T-helper 1 cell (primary cell): Measurements from ENCODE around the gene CHCHD3.
"Not testable (repeated sequence)": the region's sequence is repeated elsewhere in the genome, so short reads cannot be mapped to it uniquely, and the experiment has no call there.

ENCODE experiments used
- DNase-seq, 5 donors: peaks; one replicate each; pipeline ENCODE4 v3.0.0-alpha.2; 2012 to 2020

CHCHD3 gene

GRCh38 chr7:132943645-132944044, 138.2 kb downstream of the CHCHD3 start:
- DNase-seq = no peak

DNA sequence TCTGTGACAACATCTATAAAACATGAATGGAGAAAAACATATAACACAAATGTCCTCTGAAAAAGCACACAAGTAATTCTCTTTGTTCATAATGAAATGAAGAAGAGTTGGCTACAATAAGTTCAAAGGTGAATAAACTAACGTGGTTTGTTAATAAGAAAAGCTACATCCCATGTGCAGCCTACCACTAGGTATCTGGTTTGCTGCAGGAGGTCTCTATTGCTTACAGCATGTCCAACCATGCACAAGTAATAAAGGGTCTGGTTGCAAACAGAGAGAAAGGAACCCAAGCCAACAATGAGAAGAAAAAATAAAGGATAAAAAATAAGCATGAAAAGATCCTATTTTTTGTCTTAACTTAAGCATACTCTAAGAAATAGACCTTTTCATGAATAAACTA, 139.2 kb downstream of the CHCHD3 start:
- no peak for DNase-seq

DNA sequence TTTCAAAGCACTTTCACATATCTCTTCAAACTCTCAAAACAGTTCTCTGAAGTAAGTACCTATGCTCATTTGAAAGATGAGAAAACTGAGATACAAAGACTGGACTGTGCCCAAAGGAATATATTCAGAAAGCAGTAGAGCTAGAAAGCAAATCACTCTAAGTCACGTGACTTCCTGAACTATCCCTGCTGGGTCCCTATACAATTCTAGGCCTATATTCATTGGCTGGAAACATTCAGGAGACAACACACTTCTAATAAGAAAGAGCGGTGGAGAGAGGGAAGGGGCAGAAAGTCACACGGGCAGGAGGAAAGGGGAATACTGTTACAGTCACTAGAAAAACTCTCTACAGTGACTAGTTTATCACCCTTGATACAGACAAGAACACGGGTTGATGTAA, 140.0 kb downstream of the CHCHD3 start:
- no peak for DNase-seq

DNA sequence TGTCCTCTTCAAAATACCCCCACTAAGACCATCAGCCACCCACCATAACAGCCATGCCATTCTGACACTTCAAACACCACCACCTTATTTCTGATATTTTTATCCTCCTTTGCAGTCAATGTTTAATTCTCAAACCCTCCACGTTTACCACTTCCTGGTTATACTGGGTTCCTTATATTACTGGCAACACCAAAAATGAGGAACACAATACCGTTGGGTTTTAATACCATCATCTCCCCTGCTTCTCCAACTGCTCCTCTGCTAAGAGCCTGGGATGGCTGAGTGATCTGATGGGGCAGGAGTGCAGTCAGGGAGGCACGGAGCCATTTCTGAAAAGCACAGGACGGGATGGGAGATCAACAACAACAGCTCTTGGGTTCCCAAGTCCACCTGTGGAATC, 140.5 kb downstream of the CHCHD3 start:
- DNase-seq = no peak

DNA sequence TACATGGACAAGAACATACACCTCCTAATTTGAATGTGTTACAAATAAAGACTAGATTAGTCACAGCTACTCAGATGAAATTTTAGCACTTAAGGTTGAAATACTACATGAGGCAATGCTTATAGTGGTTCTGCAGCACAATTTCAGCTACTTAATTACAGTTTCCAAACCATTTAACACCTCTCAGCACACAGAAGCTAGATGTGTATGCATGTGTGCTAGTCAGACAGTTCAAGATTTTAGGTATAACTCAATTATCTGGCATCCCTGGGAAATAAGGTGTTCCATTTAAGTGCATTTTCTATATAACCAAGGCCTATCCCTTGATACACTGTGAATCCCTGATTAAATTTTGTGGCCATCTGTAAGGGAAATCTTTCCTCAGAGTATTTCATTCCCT, 141.8 kb downstream of the CHCHD3 start:
- no peak for DNase-seq

DNA sequence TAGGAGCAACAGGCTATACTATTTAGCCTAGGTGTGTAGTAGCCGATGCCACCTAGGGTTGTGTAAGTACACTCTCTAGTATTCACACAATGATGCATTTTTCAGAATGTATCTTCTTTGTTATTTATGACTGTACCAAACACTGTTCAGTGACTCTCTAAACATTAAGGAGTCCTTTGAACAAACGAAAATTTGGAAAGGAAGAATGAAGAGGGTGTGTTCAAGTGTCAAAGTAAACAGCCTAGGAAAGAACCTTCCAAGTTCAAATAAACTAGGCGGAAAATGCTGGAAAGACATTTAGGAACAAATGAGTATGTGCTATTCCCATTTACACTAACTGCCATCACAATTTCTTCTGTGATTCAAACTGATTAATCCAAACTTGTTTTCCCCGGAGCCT, 142.4 kb downstream of the CHCHD3 start:
- no peak for DNase-seq

- DNase-seq = no peak
Observed at GRCh38 chr7:132937286-132937685, 144.6 kb downstream of the CHCHD3 start.

DNA sequence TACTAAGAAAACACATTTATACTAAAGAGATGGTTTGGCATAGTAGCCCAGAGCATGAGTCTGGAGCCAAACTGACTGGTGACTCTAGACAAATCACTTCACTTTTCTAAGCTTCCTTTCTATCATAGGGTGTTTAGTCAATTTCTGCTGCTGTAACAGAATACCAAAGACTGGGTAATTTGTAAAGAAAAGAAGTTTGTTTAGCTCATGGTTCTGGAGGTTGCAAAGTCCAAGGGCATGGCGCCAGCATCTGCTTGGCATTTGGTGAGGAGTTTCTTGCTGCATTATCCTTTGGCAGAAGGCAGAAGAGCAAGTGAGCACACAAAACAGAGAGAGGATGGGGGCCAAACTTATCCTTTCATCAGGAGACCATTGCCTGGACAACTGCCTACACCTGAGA, 146.3 kb downstream of the CHCHD3 start:
- DNase-seq = no peak

- no peak for DNase-seq
Observed at GRCh38 chr7:132934017-132934416, 147.9 kb downstream of the CHCHD3 start.

DNA sequence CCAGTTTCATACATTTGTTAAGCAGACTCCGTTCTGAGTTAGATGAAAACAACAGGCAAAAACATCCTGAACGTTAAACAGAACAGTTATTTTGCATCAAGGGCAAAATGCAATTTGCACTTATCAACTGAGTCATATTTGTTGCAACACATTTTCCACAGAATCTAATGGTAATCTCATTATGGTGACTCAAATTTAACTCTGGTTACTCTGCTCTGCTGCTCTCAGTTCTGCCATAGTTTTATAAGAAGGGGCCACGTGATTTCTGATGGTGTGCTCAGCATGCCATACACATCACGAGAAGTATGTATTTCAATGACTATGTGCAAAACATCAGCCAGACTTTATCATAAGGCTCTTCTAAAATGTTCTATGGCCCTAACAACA, 148.8 kb downstream of the CHCHD3 start:
- peak in 1 of 5 donors; percentile 29 for DNase-seq

- DNase-seq = no peak
Observed at GRCh38 chr7:132932296-132933071, 149.4 kb downstream of the CHCHD3 start.

DNA sequence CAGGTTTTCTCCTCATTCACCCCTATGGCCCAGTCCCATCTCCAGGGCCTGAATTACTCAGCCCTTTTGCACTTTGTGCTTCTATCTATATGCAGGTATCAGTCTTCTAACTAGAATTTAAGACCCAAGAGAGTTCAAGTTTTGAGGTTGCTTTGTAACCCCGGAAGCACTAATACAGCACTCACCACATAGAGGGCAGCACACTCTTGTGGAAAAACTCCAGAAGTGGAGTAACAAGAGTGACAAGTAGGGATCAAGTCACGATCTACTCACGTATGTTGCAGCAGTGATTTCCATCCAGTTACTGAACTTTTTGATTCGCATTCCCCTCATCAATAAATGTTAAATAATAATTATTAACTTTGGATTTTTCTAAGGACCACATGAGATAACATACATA, 151.0 kb downstream of the CHCHD3 start:
- no peak for DNase-seq

GRCh38 chr7:132929944-132930343, 151.9 kb downstream of the CHCHD3 start:
- not testable (repeated sequence) for DNase-seq

DNA sequence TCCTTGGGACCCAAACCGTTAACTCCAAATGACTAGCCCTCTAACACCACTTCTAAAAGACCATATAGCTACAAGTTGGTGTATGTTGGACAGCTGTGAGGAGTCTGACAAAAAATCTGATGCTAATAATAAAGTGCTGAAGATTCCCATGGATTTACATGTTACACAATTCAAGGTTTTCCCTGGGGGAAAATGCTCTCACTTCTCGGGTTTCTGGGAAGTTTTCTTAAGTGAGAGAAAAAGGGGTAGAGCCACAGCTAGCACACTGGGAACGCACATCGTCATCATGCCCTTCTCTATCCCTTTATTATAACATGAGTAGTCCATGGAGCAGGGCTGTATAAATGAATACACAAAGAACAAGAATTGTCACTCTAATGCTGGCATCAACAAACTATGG, 162.1 kb downstream of the CHCHD3 start:
- no peak for DNase-seq

DNA sequence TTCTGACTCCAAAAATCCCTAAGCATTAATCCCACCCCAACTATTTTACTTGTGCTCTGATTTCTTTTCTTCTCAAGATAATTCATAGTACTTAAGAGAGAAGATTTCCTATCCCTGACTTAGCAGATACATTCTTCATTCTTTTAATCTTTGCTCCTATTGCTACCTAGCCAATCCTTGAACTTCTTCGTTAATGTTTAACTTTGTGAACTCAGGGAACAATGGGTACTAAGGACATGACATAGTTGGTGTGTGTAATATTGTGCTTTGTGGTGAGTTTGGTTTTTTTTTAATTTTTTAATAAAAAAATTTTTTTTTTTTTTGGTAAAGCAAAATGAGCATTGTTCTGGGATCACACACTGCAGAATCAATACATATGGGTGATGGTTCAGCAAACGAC, 166.2 kb downstream of the CHCHD3 start:
- DNase-seq = no peak

DNA sequence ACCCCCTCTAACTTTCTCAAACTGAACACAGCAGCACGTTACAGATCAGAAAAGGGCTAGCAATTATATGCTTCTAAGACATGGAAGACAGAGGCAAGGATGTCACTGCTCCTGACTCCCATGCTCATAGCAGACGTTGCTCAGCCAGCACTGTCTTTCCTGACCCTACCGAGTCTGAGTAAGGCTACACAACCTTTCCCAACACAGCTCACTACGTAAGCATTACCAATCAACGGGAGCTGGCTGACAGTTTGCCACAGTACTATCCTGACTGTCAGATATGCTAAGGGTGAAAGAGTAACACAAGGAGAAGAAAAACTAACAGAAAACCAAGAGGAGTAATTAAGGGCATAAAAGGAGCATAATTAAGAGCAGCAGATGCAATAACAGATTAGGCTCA, 171.2 kb downstream of the CHCHD3 start:
- no peak for DNase-seq

GRCh38 chr7:132907380-132907940, 174.4 kb downstream of the CHCHD3 start:
- no peak for DNase-seq

- DNase-seq = no peak
Observed at GRCh38 chr7:132906193-132906835, 175.6 kb downstream of the CHCHD3 start.

- DNase-seq = not testable (repeated sequence)
Observed at GRCh38 chr7:132905136-132905535, 176.8 kb downstream of the CHCHD3 start.

DNA sequence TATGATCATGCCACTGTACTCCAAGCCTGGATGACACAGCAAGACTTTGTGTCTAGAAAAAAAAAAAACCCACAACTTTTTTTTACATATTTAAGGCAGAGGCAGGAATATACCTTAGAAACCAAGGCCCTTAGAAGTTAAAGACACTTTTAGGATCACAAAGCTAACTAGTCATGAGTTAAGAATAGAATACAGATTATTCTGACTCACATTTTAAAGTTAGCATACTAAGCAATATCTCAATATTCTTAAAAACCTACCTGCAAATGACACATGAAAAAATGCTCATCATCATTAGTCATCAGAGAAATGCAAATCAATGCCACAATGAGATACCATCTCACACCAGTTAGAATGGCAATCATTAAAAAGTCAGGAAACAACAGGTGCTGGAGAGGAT, 177.7 kb downstream of the CHCHD3 start:
- DNase-seq = no peak

DNA sequence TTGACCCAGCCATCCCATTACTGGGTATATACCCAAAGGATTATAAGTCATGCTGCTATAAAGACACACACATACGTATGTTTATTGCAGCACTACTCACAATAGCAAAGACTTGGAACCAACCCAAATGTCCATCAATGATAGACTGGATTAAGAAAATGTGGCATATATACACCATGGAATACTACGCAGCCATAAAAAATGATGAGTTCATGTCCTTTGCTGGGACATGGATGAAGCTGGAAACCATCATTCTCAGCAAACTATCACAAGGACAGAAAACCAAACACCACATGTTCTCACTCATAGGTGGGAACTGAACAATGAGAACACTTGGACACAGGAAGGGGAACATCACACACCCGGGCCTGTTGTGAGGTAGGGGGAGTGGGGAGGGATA, 179.6 kb downstream of the CHCHD3 start:
- DNase-seq = not testable (repeated sequence)

GRCh38 chr7:132901241-132901640, 180.6 kb downstream of the CHCHD3 start:
- DNase-seq = no peak

DNA sequence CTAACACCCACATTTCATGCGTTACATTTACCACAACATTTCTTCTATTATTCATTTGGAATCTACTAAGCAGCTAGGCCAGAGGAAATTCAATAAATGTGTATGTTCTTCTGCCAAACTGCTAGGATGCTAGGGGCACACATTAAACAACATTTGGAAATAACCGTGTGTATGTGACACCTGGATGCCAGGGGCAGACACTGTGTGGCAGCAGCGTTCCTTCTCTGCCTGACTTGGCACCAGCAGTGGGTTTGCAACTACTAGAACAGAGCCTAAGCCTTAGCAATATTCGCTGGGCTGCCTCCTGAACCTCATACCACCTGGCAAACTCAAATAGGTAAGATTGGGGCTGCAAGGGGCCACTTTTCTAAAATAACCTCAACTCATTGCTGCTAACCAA, 182.1 kb downstream of the CHCHD3 start:
- DNase-seq = no peak

GRCh38 chr7:132898641-132899175, 183.2 kb downstream of the CHCHD3 start:
- not testable (repeated sequence) for DNase-seq
